ENCODE data around the gene TTC34.
A peak's percentile ranks its signal among the peaks of the same experiment; 100 is the strongest.

TTC34 gene

GRCh38 chr1:2587860-2588571 lies 213.5 kb downstream of the TTC34 start:
- TF ChIP-seq CTCF (conservative IDR thresholded peaks at IDR 0.05; ENCODE audit: control insufficient read depth, insufficient read depth, low read depth, low read length) = no peak
- no peak for DNase-seq (ENCODE audit: low read depth)
- H3K4me3 ChIP-seq (ENCODE audit: control insufficient read depth, low read depth, low read length) = peak overlapping the region; percentile 57

- DNase-seq (ENCODE audit: low read depth) = peak; percentile 12
- TF ChIP-seq CTCF (conservative IDR thresholded peaks at IDR 0.05; ENCODE audit: control insufficient read depth, insufficient read depth, low read depth, low read length) = no peak
- H3K4me3 ChIP-seq (ENCODE audit: control insufficient read depth, low read depth, low read length) = peak overlapping the region; percentile 57
Measured at GRCh38 chr1:2587071-2587859, 214.2 kb downstream of the TTC34 start.

GRCh38 chr1:2586154-2587070 lies 215.1 kb downstream of the TTC34 start, which contains the start of gene PRXL2B:
PRXL2B (plus strand) TSS chr1:2586777; CDS start chr1:2586886, 109 bp downstream.
- no peak for TF ChIP-seq CTCF (conservative IDR thresholded peaks at IDR 0.05; ENCODE audit: control insufficient read depth, insufficient read depth, low read depth, low read length)
- peak within 1 kb of the TSS; percentile 70 for H3K4me3 ChIP-seq (ENCODE audit: control insufficient read depth, low read depth, low read length)
- DNase-seq (ENCODE audit: low read depth) = peak; percentile 98

Data from fibroblast of mammary gland (primary cell).